HCT116 (cell line): Measurements from ENCODE around the gene CAPN10. TPM values are rescaled to one million over a fixed set of nuclear protein-coding genes. Genes with fewer than 3 reads are reported as not detected.

Experiments used
- ATAC-seq: fragments of 200-7000 bp; cut with Tn5 transposase; 2 replicates; pipeline ENCODE4 v1.9.1; 2020; ENCODE audit warnings: mild to moderate bottlenecking, moderate library complexity
- BruUV-seq: library from RNA; stranded (reverse); fragments of 400-500 nt; replicated peaks from 2 replicates; lab custom pipeline; 2021; lab: Mats Ljungman, UMichigan
- CTCF ChIA-PET: fragments of 300-600 bp; sonication (Branson Sonifier 250); formaldehyde crosslinking; loops from one replicate; lab custom pipeline; 2021; ENCODE audit warnings: antibody characterized with exemption; lab: Charles Lee
- POLR2A ChIA-PET: fragments of 300-600, 350-600 bp; sonication (Branson Sonifier 250); formaldehyde crosslinking; loops from one replicate; lab custom pipeline; 2021; ENCODE audit warnings: antibody characterized with exemption; lab: Charles Lee
- RAD21 ChIA-PET, 2 experiments: fragments of 300-600 bp; sonication (Branson Sonifier 250); formaldehyde crosslinking; loops; one replicate each; lab custom pipeline; 2023; ENCODE audit warnings: low total read pairs in 2 of 2; ENCODE audit not compliant: uncharacterized antibody in 2 of 2, unreplicated experiment in 2 of 2, low non-redundant PET in 1 of 2; lab: Charles Lee
- DNase-seq: peaks from one replicate; pipeline ENCODE4 v3.0.0-alpha.2; 2010; ENCODE audit warnings: low read depth, low spot score
- H2AFZ ChIP-seq: fragments of 200-600 bp; shearing (Covaris generic), sonication (generic); 2 replicates; pipeline ENCODE4 v1.6.1; 2017; ENCODE audit warnings: low read depth, mixed run types, mixed read lengths, antibody characterized with exemption, low read length; ENCODE audit not compliant: poor library complexity, severe bottlenecking
- H3K27ac ChIP-seq: 2 replicates; pipeline ENCODE4 v1.5.1; 2012; ENCODE audit warnings: low read depth, low read length
- H3K27me3 ChIP-seq: fragments of 200-600 bp; sonication (generic); 2 replicates; pipeline ENCODE4 v1.6.1; 2016; ENCODE audit warnings: mixed run types, low read length, mixed read lengths; ENCODE audit not compliant: insufficient read depth
- H3K36me3 ChIP-seq, 2 experiments: fragments of 200-500 bp in 1 of 2; fragments of 200-600 bp in 1 of 2; sonication (Bioruptor generic) in 1 of 2; sonication (generic) in 1 of 2; 2 replicates each; pipeline versions ENCODE4 v1.5.1 to v1.6.1; 2014 to 2016; ENCODE audit warnings: low read length in 2 of 2, inconsistent platforms in 1 of 2, mixed read lengths in 1 of 2, mixed run types in 1 of 2; ENCODE audit not compliant: insufficient read depth in 2 of 2, control insufficient read depth in 1 of 2
- H3K4me1 ChIP-seq, 2 experiments: fragments of 200-600 bp in 1 of 2; sonication (generic) in 1 of 2; 2 replicates each; pipeline versions ENCODE4 v1.5.1 to v1.6.1; 2012 to 2017; ENCODE audit warnings: low read length in 2 of 2, inconsistent platforms in 1 of 2, mild to moderate bottlenecking in 1 of 2, mixed read lengths in 1 of 2, mixed run types in 1 of 2, moderate library complexity in 1 of 2; ENCODE audit not compliant: insufficient read depth in 2 of 2, control insufficient read depth in 1 of 2
- H3K4me2 ChIP-seq: fragments of 200-600 bp; sonication (generic); 2 replicates; pipeline ENCODE4 v1.6.1; 2017; ENCODE audit warnings: mixed run types, low read length, mixed read lengths
- H3K4me3 ChIP-seq, 2 experiments: fragments of 200-600 bp in 1 of 2; sonication (generic) in 1 of 2; replicated peaks in 1 of 2; 2 replicates each; pipeline ENCODE4 v1.5.1; 2011 to 2016; ENCODE audit warnings: low read length in 2 of 2, control low read depth in 1 of 2, low read depth in 1 of 2, mild to moderate bottlenecking in 1 of 2, mixed read lengths in 1 of 2, mixed run types in 1 of 2
- H3K79me2 ChIP-seq: fragments of 200-600 bp; sonication (generic); 2 replicates; pipeline ENCODE4 v1.6.1; 2017; ENCODE audit warnings: mild to moderate bottlenecking, mixed run types, low read length, moderate library complexity, mixed read lengths; ENCODE audit not compliant: insufficient read depth
- H3K9ac ChIP-seq: fragments of 200-600 bp; sonication (generic); 2 replicates; pipeline ENCODE4 v1.6.1; 2016; ENCODE audit warnings: low read length, mixed read lengths
- H3K9me2 ChIP-seq: fragments of 200-600 bp; sonication (generic), shearing (Covaris generic); 2 replicates; pipeline ENCODE4 v1.6.1; 2017; ENCODE audit warnings: mixed run types, mild to moderate bottlenecking, moderate library complexity; ENCODE audit not compliant: insufficient read depth
- H3K9me3 ChIP-seq, 2 experiments: fragments of 200-500 bp in 1 of 2; fragments of 200-600 bp in 1 of 2; sonication (Bioruptor generic) in 1 of 2; sonication (generic) in 1 of 2; 2 replicates each; pipeline ENCODE4 v1.6.1; 2014 to 2017; ENCODE audit warnings: low read length in 2 of 2, mixed read lengths in 2 of 2, inconsistent platforms in 1 of 2, low read depth in 1 of 2, mild to moderate bottlenecking in 1 of 2, mixed run types in 1 of 2, moderate library complexity in 1 of 2; ENCODE audit not compliant: control insufficient read depth in 1 of 2, insufficient read depth in 1 of 2
- H4K20me1 ChIP-seq: fragments of 200-600 bp; sonication (generic), shearing (Covaris generic); 2 replicates; pipeline ENCODE4 v1.6.1; 2017; ENCODE audit warnings: mixed run types, mild to moderate bottlenecking, moderate library complexity; ENCODE audit not compliant: insufficient read depth
- CBX3 ChIP-seq: IDR thresholded peaks from 2 replicates; pipeline ENCODE4 v1.6.1; 2012; ENCODE audit warnings: low read depth
- CEBPB ChIP-seq: IDR thresholded peaks from 2 replicates; pipeline ENCODE4 v1.6.1; 2012; ENCODE audit warnings: low read depth
- EGR1 ChIP-seq: IDR thresholded peaks from 2 replicates; pipeline ENCODE4 v1.6.1; 2012; ENCODE audit warnings: low read depth
- ELF1 ChIP-seq: IDR thresholded peaks from 2 replicates; pipeline ENCODE4 v1.6.1; 2012; ENCODE audit warnings: low read depth, borderline replicate concordance
- EZH2 ChIP-seq: fragments of 200-600 bp; sonication (generic); IDR thresholded peaks from 2 replicates; pipeline ENCODE4 v1.6.1; 2017; ENCODE audit warnings: antibody characterized with exemption, mixed run types
- EZH2phosphoT487 ChIP-seq: fragments of 200-600 bp; IDR thresholded peaks from 2 replicates; pipeline ENCODE4 v1.6.1; 2018; ENCODE audit warnings: antibody characterized with exemption, borderline replicate concordance
- FOSL1 ChIP-seq: IDR thresholded peaks from 2 replicates; pipeline ENCODE4 v1.6.1; 2012; ENCODE audit warnings: low read depth
- POLR2AphosphoS5 ChIP-seq: IDR thresholded peaks from 2 replicates; pipeline ENCODE4 v1.6.1; 2011; ENCODE audit warnings: mild to moderate bottlenecking, low read depth, low read length, moderate library complexity
- RAD21 ChIP-seq: IDR thresholded peaks from 2 replicates; pipeline ENCODE4 v1.6.1; 2012; ENCODE audit warnings: low read depth, mild to moderate bottlenecking
- SRF ChIP-seq: IDR thresholded peaks from 2 replicates; pipeline ENCODE4 v1.6.1; 2012; ENCODE audit warnings: low read depth
- TCF7L2 ChIP-seq: IDR thresholded peaks from 2 replicates; pipeline ENCODE4 v1.7.0; 2011; ENCODE audit warnings: borderline replicate concordance, inconsistent platforms; ENCODE audit not compliant: insufficient read depth, insufficient read length; ENCODE audit errors: extremely low read depth
- ZFX ChIP-seq: fragments of 450-650 bp; IDR thresholded peaks from 2 replicates; pipeline ENCODE4 v1.6.1; 2017
- intact Hi-C: fragments of 100-400 bp; cut with micrococcal nuclease; formaldehyde crosslinking; loops from 2 replicates; pipeline ENCODE4 v1.10.0; 2022
- total RNA-seq: library from RNA; stranded (reverse); gene quantifications from one replicate; pipeline ENCODE4 v1.2.1, GENCODE V29; 2021; ENCODE audit not compliant: unreplicated experiment
- TF ChIP-seq, protein P1 (sequence below): IDR thresholded peaks from 2 replicates; pipeline ENCODE4 v1.6.1; 2011; ENCODE audit warnings: mild to moderate bottlenecking, low read length, moderate library complexity; ENCODE audit not compliant: insufficient replicate concordance; ENCODE audit errors: extremely low read depth

The CAPN10 gene
- total RNA-seq, 1 experiment from 2014 or later: 40.7 TPM

GRCh38 chr2:240622060-240622411 lies 35.5 kb downstream of the CAPN10 start:
- Histone ChIP-seq H3K9me2 (no peaks in the 10 kb centered on the region), H3K27ac (no peak overlapping the region), H3K4me2 (no peak overlapping the region), H3K9ac (no peak overlapping the region), H3K9me3 (peaks cover 0 to 6% of the 10 kb centered on the region in 2 experiments; a peak in 1 of 4 replicates), H3K4me1 (no peaks in the 10 kb centered on the region), H3K27me3 (no peaks in the 10 kb centered on the region), H3K79me2 (no peaks in the 10 kb centered on the region), H4K20me1 (no peaks in the 10 kb centered on the region), H3K36me3 (no peaks in the 10 kb centered on the region), H3K4me3 (no peak overlapping the region), H2AFZ (no peak overlapping the region)
- ChIA-PET RAD21 (no interaction called here), POLR2A (no interaction called here), CTCF (no interaction called here)
- DNase-seq: no peak
- TF ChIP-seq POLR2AphosphoS5 (no peak), TCF7L2 (no peak), EGR1 (no peak)
- TF ChIP-seq, protein P1, sequence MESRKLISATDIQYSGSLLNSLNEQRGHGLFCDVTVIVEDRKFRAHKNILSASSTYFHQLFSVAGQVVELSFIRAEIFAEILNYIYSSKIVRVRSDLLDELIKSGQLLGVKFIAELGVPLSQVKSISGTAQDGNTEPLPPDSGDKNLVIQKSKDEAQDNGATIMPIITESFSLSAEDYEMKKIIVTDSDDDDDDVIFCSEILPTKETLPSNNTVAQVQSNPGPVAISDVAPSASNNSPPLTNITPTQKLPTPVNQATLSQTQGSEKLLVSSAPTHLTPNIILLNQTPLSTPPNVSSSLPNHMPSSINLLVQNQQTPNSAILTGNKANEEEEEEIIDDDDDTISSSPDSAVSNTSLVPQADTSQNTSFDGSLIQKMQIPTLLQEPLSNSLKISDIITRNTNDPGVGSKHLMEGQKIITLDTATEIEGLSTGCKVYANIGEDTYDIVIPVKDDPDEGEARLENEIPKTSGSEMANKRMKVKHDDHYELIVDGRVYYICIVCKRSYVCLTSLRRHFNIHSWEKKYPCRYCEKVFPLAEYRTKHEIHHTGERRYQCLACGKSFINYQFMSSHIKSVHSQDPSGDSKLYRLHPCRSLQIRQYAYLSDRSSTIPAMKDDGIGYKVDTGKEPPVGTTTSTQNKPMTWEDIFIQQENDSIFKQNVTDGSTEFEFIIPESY: no peak
- ATAC-seq: no peak
- BruUV-seq: no TSS peak
- intact Hi-C loops: no loop called here

DNA sequence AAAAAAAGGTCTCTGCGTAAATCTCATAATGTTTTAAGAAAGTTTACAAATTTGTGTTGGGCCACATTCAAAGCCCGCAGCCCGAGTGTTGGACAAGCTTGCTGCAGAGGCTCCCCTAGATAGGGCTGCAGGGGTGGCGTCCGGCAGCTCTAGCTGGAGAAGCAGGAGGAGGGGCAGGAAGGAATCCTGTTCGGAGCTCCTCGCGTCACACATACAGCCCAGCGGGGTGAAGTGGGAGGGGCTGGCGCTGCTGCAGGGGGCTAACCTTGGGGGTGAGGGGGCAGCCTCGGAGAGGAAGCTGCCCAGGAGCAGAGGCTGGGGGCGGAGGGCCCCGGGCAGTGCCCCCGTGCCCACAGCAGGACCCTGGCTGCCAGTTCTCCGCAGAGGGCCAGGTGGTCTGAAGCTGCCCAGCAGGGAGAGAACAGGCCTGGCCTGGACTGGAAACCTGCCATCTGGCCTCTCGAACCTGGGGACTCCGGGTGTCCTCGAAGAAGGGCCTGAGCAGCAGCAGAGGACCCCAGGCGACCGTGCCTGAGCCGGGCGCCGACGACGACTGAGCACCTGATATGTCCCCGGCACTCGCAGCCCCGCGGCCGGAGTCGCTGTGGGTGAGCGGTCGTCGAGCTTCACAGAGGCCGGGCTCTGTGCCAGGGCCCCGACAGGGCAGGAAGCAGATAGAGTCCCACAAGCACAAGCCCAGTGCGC lies 36.1 kb downstream of the CAPN10 start:
- Histone ChIP-seq H3K9ac (no peak overlapping the region), H3K27ac (no peak overlapping the region), H3K36me3 (no peaks in the 10 kb centered on the region), H3K27me3 (no peaks in the 10 kb centered on the region), H3K79me2 (no peaks in the 10 kb centered on the region)
- no peak for DNase-seq
- RAD21 ChIA-PET: no interaction called here
- BruUV-seq: no TSS peak
- no peak for TF ChIP-seq CEBPB
- no peak for TF ChIP-seq ELF1
- TF ChIP-seq EZH2phosphoT487: no peak
- TF ChIP-seq FOSL1: no peak
- no peak for TF ChIP-seq EGR1
- no peak for TF ChIP-seq SRF
- TF ChIP-seq CBX3: no peak
- no peak for TF ChIP-seq TCF7L2
- TF ChIP-seq EZH2: no peak
- no peak for TF ChIP-seq ZFX
- TF ChIP-seq RAD21: no peak
- TF ChIP-seq, all 23 proteins: peak for 0
- ATAC-seq: no peak
- Histone ChIP-seq H3K9me3 (peaks cover 0 to 3% of the 10 kb centered on the region in 2 experiments; a peak in 1 of 4 replicates), H3K9me2 (no peaks in the 10 kb centered on the region), H3K4me2 (no peak overlapping the region), H3K4me1 (no peaks in the 10 kb centered on the region), H2AFZ (no peak overlapping the region), H4K20me1 (no peaks in the 10 kb centered on the region), H3K4me3 (no peak overlapping the region)
- ChIA-PET POLR2A (no interaction called here), CTCF (no interaction called here)
- intact Hi-C loops: no loop called here
